Measurements from ENCODE around the gene NLGN1.

Gene NLGN1

GRCh38 chr3:173411375-173411973 lies 13.9 kb downstream of the NLGN1 start:
- Histone ChIP-seq H3K27me3 (no peaks in the 10 kb centered on the region), H3K36me3 (no peaks in the 10 kb centered on the region), H3K9me3 (no peaks in the 10 kb centered on the region), H3K27ac (no peak overlapping the region), H3K4me3 (ENCODE audit: low read depth in 1 of 2, low read length in 1 of 2) (no peak overlapping the region), H3K4me1 (ENCODE audit: control insufficient read depth in 1 of 2, insufficient read depth in 1 of 2, low read depth in 1 of 2, low read length in 1 of 2) (no peaks in the 10 kb centered on the region)
- no peak for TF ChIP-seq CTCF (IDR thresholded peaks at IDR 0.05)

GRCh38 chr3:173416070-173416469 lies 18.5 kb downstream of the NLGN1 start:
- Histone ChIP-seq H3K27ac (no peak overlapping the region), H3K4me1 (ENCODE audit: control insufficient read depth in 1 of 2, insufficient read depth in 1 of 2, low read depth in 1 of 2, low read length in 1 of 2) (no peaks in the 10 kb centered on the region), H3K36me3 (no peaks in the 10 kb centered on the region), H3K4me3 (ENCODE audit: low read depth in 1 of 2, low read length in 1 of 2) (no peak overlapping the region), H3K9me3 (no peaks in the 10 kb centered on the region), H3K27me3 (no peaks in the 10 kb centered on the region)
- no peak for TF ChIP-seq CTCF (IDR thresholded peaks at IDR 0.05)

- H3K36me3 ChIP-seq = no peaks in the 10 kb centered on the region
- H3K4me3 ChIP-seq (ENCODE audit: low read depth in 1 of 2, low read length in 1 of 2) = no peak overlapping the region
- no peaks in the 10 kb centered on the region for H3K4me1 ChIP-seq (ENCODE audit: control insufficient read depth in 1 of 2, insufficient read depth in 1 of 2, low read depth in 1 of 2, low read length in 1 of 2)
- no peaks in the 10 kb centered on the region for H3K27me3 ChIP-seq
- H3K27ac ChIP-seq = no peak overlapping the region
- TF ChIP-seq CTCF (IDR thresholded peaks at IDR 0.05) = no peak
- H3K9me3 ChIP-seq = peaks cover 4% of the 10 kb centered on the region
Observed at GRCh38 chr3:173429076-173429475, 31.5 kb downstream of the NLGN1 start.

GRCh38 chr3:173429527-173429926 lies 32.0 kb downstream of the NLGN1 start:
- TF ChIP-seq CTCF (IDR thresholded peaks at IDR 0.05) = no peak

GRCh38 chr3:173430576-173430975 lies 33.0 kb downstream of the NLGN1 start:
- Histone ChIP-seq H3K9me3 (peaks cover 4% of the 10 kb centered on the region), H3K4me3 (ENCODE audit: low read depth in 1 of 2, low read length in 1 of 2) (no peak overlapping the region), H3K27ac (no peak overlapping the region), H3K4me1 (ENCODE audit: control insufficient read depth in 1 of 2, insufficient read depth in 1 of 2, low read depth in 1 of 2, low read length in 1 of 2) (no peaks in the 10 kb centered on the region), H3K27me3 (no peaks in the 10 kb centered on the region), H3K36me3 (no peaks in the 10 kb centered on the region)
- no peak for TF ChIP-seq CTCF (IDR thresholded peaks at IDR 0.05)

More at GRCh38 chr3:173429527-173429926, 32.0 kb downstream of the NLGN1 start:
- Histone ChIP-seq H3K4me3 (ENCODE audit: low read depth in 1 of 2, low read length in 1 of 2) (no peak overlapping the region), H3K27ac (no peak overlapping the region), H3K9me3 (peaks cover 4% of the 10 kb centered on the region), H3K4me1 (ENCODE audit: control insufficient read depth in 1 of 2, insufficient read depth in 1 of 2, low read depth in 1 of 2, low read length in 1 of 2) (no peaks in the 10 kb centered on the region), H3K27me3 (no peaks in the 10 kb centered on the region), H3K36me3 (no peaks in the 10 kb centered on the region)
